NCI-H446 treated with DMSO at 0.1 percent for 48 hours (cell line): ENCODE data around the gene R3HCC1L.

Experiments
- DNase-seq: peaks from one replicate; lab custom pipeline; 2025; lab: John Stamatoyannopoulos, UW

The R3HCC1L gene

GRCh38 chr10:98134431-98135221 is at the start of gene R3HCC1L:
Gene R3HCC1L (plus strand): TSS chr10:98134657. CDS start chr10:98208115, 73,458 bp downstream.
- peak; percentile 68 for DNase-seq

DNA sequence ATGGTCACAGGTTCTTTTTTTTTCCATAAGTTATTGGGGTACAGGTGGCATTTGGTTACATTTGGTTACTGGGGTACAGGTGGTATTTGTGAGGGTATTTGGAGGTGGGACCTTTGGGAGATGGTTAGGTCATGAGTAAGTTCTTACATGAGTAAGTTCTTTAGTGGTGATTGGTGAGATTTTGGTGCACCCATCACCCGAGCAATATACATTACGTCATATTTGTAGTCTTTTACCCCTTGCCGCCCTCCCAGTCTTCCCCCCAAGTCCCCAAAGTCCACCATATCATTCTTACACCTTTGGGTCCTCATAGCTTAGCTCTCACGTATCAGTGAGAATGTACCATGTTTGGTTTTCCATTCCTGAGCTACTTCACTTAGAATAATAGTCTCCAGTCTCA is 49.2 kb upstream of the R3HCC1L start:
- DNase-seq, result no peak

GRCh38 chr10:98086837-98087708 is 47.4 kb upstream of the R3HCC1L start:
- no peak for DNase-seq

DNA sequence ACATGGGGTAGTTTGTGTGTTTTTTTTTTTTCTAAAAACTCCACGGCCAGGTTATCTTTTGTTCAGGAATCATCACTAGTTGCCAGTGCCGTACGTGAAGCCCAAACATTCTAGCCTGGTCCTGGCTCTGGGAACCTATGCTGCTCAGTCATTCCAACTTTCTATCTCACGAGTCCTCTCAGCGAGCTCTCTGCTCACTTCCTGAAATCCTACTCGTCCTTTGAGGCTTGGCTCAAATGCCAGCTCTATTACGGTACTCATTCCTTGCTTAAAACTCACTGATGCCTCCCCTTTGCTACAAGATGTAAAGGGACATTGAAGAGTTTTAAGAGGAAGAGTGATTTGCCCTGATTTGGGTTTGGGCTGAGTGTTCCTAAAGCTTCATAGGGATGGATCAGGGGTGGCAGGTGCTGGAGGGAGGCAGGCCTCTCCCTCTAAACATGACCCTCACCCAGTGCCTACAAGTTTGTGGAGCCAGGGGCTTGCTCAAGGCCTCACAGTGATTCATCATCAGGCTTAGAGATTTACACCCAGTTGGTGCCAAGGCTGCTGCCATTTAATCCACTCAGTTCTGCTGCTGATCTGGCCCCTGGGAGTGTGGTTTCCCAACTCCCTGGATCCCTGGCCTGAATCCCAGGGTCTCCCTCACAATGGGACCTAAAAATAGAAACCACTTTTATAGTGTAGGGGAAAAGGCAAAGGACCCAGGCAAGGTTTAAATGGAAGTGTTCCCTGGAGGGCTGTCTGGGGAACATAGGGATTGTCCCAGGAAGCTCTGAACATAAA is 46.1 kb upstream of the R3HCC1L start:
- DNase-seq, result peak; percentile 43

DNA sequence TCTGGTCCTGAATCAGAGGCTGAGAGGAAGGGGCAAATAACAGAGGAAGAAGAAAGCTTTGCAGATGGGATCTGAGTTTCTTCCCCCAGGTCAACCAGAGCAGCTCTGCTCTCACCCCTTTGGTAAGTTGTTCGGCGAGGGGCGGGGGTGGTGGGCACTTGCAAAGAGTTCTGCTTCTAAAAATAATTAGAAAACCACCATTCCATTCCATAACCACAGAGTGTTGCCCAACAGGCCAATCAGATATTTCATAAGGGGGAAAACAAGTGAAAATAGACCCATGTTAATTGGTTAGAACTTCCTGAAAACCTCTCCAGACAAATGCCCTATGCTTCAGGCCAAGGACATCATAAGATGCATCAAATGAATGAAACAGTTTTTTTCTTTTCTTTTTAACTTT is 43.6 kb upstream of the R3HCC1L start:
- no peak for DNase-seq

- DNase-seq, result no peak
Measured at GRCh38 chr10:98096316-98096715, 38.1 kb upstream of the R3HCC1L start.

DNA sequence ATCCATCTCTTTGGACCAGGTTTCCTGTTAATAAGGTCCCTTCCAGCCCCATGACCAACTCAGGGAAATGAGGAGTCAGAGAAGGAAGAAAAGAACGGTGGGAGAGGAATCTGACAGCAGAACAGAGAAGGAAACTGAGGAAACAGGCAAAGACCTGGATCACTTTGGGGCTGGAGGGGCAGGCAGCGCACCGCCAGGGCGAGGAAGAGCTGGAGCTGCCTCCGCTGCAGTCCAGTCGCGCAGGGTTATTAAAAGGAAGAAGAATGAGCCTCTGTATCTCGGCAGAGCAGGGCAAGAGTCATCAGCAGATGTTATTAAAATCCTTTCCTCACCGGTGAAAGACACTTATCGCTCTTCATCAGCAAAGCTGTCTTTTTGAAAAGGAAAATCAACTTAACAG is 37.7 kb upstream of the R3HCC1L start:
- no peak for DNase-seq

- no peak for DNase-seq
Measured at GRCh38 chr10:98097175-98097574, 37.3 kb upstream of the R3HCC1L start.

DNA sequence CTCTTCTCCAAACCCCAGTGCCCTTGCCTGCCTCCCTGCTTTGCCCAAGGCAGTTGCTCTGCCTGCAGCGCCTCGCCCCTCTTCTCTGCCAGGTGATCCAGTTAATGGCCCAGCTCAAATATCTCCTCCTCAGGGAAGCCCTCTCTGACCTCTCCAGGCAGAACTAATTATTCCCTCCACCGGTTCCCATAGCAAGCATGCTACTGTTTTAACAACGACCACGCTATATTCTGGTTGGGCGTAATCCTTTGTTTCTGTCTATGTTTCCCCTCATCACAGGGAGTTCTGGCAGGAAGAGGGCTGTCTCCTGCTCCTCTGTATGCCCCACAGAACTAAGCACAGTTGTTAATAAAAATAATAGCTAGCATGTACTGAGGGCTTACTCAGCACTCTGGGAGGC is 36.8 kb upstream of the R3HCC1L start:
- no peak for DNase-seq

- DNase-seq, result no peak
Measured at GRCh38 chr10:98098247-98098646, 36.2 kb upstream of the R3HCC1L start.

DNA sequence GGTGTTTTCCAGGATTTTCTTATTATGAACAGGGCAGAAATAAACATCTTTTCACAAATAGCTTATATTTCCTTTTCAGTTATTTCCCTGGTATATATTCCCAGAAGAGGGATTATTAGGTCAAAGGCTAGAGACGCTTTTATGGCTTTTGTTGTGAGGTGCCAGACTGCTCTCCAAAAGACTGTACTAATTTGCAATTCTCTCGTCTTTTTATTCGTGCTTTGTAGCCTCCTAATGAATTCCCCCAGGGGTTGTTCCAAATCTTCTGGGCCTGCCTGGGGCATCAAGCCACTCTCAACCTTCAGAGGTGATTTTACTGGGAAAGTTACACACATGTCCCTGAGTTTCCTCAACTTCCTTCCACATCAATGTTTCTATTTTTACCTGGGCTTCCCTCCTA is 34.0 kb upstream of the R3HCC1L start:
- DNase-seq, result no peak

DNA sequence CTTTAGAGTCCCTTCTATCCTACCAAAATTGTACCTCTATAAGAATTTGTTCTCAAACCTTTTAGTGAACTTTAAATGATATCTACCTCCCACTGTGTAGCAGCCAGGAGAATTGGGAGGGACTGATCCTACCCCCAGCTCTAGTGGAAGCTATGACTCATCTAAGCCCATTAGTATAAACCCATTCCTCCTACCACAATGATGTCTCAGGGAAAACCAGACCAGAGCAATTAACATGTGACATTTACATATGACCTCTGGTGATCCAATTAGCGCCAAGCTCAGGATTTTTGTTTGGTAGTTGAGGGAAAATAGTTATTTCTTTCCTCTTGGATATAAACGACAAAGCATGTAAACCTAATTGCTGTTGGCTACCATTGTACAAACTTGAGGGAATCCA is 33.1 kb upstream of the R3HCC1L start:
- DNase-seq, result no peak

DNA sequence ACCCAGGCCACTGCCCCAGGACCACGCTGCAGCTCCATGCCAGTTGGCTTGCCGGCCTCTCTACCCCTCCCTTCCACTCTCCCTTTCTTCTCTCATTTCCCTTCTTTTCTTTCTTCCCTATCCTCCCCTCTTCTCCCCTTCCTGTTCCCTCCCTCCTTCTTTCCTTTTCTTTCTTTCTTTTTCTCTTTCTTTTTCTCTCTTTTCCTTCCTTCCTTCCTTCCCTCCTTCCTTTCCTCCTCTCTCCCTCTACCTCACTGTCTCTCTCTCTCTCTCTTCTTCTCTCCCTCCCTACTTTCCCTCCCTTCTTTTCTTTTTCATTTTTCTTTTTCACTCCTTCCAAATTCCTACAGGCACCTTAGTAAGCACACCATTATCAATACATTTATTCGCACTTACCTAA is 30.3 kb upstream of the R3HCC1L start:
- DNase-seq, result no peak

DNA sequence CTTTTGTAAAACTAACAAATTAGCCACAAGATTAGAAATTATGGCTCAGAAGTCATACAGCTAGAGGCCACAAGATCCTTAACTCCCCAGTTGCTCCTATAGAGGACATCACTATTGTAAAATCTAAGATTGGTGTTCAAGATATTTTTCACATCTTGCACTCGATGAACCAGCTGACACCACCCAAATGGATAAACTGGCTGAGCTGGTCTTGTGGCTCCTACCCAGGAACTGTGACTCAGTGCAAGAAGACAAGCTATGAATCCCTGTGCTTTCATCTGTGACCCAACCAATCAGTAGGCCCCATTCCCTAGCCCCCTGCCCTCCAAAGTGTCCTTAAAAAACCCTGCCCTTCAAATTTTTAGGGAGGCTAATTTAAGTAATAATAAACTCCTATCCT is 27.9 kb upstream of the R3HCC1L start:
- DNase-seq, result no peak

- no peak for DNase-seq
Measured at GRCh38 chr10:98107644-98108430, 26.6 kb upstream of the R3HCC1L start.

- no peak for DNase-seq
Measured at GRCh38 chr10:98110356-98110755, 24.1 kb upstream of the R3HCC1L start.

DNA sequence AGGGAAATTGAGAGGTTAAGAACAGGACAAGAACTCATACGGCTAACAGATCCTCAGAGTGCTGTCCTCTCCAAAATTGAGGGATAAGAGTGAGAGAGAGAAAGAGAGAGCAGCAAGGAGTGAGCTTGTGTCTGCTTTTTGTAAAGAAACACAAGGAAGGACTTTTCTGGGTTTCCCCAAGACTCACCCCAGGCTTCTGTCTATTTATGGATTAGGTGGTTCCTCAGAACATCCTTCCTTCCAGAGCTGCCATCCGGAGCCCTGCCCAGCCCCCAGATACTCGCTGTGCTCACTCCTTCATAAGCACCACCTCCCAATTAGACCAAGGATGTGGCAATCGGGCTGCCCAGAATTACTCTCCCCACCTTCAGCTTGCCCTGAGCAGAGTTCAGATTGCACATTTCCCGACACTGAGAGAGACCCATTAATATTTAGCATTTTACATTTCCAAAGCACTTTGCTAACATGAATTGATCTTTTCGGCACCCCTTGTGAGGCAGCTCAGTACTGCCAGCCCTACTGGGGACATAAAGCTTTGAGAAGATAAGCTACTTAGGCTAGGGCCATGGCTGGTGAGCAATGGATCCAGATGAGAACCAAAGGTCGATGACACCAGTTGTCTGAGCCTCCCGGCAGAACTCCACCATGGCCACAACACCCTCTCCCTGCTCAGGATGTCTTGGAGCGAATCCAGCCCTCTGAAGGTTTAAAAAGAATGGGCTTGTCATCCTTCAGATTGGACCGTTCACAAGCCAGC is 19.2 kb upstream of the R3HCC1L start:
- no peak for DNase-seq

DNA sequence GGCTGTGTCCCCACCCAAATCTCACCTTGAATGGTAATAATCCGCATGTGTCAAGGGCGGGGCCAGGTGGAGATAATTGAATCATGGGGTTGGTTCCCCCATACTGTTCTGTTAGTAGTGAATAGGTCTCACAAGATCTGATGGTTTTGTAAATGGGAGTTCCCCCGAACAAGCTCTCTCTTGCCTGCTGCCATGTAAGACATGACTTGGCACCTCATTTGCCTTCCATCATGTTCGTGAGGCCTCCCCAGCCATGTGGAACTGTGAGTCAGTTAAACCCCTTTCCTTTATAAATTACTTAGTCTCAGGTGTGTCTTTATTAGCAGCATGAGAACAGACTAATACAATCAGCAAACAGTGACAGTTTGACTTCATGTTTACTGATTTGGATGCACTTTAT is 14.6 kb upstream of the R3HCC1L start:
- DNase-seq, result no peak

DNA sequence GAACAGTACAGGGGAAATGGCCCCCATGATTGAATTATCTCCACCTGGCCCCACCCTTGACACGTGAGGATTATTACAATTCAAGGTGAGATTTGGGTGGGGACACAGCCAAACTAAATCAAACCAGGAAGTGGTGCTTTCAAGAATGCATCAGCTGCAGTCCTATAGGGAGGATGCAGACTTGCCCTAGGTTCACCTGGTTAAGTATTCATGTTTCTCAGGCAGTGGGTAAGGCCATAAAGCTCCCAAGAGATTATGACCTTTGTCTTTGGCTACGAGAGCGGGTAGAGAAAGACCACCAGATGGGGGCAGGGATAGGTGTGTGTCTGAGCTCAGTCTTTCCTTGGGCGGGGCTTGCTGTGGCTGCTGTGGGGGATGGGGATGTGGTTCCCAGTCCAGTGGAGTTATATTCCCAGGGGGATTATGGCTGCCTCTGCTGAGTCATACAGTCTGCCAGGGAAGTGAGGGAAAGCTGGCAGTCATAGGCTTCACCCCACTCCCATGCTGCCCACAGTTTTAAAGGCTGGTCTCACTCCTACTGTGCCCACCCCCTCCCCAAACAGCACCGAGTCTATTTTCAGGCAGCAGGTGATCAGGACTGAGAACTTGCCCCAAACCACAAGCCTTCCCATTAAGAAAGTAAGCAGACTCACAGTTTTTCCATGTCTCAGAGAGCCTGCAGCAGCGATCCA is 8.4 kb upstream of the R3HCC1L start:
- DNase-seq, result no peak

DNA sequence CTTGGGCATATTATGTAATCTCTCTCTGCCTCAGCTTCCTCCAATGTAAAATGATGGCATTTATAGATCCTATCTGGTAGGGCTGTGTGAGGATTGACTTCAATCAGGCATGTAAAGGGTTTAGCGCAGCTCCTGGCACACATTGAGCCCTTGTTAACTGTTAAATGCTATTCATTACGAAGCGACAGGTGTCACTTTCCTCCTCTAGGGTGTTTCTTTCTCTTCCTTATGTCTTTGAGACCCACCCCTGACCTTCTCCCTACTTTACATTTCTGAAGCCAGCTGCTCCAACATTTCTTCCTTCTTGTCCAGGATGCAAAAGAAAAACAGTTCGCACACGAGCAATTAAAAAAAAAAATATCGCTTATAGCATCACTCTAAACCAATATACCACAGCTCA is 5.7 kb upstream of the R3HCC1L start:
- no peak for DNase-seq
